GM21576 (cell line): ENCODE data around the gene PCYOX1L.

Experiments used
- ATAC-seq: cut with Tn5 transposase; IDR thresholded peaks from one replicate; pipeline ENCODE4 v1.9.1; 2021; ENCODE audit warnings: mild to moderate bottlenecking, moderate library complexity; ENCODE audit not compliant: unreplicated experiment

PCYOX1L gene

DNA sequence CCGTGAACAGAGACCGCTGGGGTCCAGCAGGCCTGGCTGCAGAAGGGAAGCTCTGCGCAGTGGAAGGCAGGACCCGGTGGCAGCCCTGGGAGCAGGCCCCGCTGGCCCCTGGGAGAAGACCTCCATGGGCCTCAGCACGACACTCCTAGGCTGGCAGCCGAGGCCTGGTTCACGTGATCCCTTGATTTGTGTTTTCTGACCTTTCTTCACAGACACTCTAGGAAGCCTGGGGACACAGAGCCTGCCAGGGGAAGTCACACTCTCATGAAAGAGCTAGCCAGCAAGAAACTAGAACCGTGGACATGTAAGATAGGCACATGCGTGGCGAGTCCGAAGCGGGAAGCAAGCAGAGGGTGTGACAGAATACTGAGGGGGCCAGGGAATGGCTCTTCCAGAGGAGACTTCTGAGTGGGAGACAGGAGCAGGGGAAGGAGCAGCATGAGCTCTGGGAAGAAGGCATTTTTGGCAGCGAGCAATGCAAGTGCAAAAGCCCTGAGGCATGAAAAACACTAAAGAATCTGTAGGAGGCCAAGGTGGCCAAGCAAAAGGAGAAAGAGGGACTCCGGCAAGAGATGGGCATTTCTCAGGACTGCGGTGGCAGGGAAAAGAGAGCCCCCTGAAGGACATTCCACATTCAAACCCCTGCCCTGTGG is 47.8 kb downstream of the PCYOX1L start:
- ATAC-seq, result no peak

DNA sequence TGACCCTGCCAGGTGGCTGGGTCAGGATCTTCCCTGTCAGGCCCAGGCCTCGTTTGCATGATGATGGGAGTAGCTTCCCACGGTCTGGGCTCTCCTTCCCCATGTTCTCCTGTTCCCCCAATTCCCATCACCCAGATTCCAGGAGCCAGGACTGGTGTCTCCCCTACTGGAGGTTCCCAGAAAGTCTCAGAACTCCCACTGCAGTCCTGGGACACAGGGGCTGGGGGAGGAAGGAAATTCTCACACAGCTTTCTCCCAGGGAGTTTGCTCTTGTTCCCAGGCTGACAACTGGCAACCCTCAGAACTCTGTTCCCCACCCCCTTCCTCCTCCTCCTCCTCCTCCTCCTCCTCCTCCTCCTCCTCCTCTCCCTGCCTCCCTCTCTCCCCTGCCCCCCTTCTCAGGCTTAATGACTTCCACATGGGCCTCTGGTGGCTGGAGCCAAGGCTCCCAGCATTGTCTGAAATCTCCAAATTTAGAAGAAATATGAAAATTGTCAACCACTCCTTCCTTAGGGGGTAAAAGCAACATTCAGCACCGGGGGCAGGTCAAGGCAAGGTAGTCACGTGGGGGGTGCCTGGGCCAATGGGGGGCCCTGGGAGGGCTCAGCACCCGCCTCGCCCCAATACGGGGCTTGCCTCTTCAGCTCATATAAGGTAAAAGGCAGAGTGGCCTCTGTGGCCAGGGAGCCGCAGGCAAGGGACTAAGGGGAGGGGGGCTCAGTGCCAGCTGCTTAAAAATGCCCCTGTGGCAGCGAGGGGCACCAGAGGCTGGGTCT is 48.5 kb downstream of the PCYOX1L start:
- no peak for ATAC-seq

GRCh38 chr5:149406979-149407306 is 49.1 kb downstream of the PCYOX1L start:
- no peak for ATAC-seq

- ATAC-seq, result no peak
Observed at GRCh38 chr5:149407323-149408251, 49.7 kb downstream of the PCYOX1L start.

- no peak for ATAC-seq
Observed at GRCh38 chr5:149408252-149409099, 50.6 kb downstream of the PCYOX1L start.

GRCh38 chr5:149409268-149409948 is 51.6 kb downstream of the PCYOX1L start:
- no peak for ATAC-seq

DNA sequence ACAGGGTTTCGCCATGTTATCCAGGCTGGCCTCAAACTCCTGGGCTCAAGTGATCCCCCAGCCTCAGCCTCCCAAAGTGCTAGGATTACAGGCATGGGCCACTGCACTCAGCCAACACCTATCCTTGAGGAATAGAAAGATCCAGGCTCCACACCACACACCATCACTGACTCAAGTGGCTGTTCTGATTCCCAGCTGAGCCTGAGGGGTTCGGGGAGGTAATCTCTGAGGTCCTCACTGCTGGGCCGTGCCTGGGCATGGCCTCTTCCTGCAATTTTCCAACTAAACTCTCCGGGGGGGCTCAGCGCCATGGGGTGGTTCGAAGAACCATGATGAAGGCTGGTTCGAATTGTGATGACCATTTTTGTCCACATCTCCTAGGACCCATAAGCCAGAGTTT is 52.2 kb downstream of the PCYOX1L start:
- no peak for ATAC-seq

DNA sequence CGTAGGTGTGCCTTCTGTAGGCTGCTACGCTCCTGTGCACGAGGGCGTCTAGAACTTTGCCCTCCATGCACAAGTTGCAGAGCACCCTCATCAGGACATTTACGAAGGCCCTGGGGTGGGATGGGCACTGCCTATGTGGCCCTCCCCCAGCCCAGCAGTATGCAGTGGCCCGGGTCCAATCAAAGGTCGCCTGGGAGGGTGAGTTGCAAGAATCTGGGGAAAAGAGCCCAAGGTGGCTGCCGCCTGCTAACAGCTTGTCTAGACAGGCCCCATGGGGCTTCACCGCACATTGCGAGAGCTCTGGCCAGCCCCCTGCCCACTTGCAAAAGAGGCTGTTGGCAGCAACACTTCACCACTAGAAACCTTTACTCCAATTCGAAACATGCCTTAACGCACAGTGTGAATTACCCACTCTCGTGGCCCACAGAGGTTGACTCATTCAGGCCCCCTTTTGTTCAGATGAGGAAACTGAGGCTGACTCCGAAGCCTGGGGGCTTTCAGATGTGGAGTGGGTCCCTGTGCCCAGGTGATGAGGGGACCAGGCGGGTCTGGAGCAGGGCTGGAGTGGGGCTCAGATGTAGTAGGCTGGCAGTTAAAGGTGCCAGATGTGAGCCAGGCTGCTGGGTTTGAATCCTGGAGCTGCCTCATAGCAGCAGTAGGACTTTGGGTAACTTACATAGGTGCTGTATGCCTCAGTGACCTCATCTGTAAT is 53.0 kb downstream of the PCYOX1L start:
- no peak for ATAC-seq

- no peak for ATAC-seq
Observed at GRCh38 chr5:149411738-149412519, 54.1 kb downstream of the PCYOX1L start.

GRCh38 chr5:149412783-149413476 is 55.1 kb downstream of the PCYOX1L start:
- ATAC-seq, result no peak

GRCh38 chr5:149413477-149414210 is 55.8 kb downstream of the PCYOX1L start:
- no peak for ATAC-seq

DNA sequence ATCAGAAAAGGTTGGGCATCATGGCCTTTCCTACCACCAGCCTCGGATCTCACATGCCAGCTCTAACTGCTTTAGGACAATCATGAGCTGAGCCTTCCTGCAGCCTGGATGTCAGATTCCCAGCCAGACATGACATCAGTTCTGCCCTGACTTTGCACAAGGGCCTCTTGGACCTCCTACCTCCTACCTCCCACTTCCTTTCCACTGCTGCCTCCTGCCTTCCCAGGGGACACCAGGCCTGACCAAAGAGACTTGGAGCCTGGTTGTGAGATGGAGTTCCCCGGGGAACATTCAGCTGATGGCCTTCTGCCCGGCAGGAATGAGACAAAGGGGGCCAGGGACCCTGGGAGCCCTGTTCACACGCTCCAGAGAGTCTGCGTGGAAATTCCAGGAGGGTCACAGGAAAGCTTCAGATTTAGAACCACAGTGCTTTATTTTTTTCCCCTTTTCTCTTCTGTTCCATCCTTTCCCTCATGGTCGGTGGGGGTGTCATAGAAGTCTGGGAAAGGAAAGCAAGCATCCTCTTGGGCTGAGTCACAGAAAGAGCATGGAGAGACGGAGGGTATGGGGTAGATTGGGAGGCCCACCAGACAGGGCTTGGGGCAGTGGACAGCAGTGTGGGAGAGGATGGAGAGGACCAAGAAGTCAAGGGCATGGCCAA is 56.7 kb downstream of the PCYOX1L start:
- ATAC-seq, result no peak

DNA sequence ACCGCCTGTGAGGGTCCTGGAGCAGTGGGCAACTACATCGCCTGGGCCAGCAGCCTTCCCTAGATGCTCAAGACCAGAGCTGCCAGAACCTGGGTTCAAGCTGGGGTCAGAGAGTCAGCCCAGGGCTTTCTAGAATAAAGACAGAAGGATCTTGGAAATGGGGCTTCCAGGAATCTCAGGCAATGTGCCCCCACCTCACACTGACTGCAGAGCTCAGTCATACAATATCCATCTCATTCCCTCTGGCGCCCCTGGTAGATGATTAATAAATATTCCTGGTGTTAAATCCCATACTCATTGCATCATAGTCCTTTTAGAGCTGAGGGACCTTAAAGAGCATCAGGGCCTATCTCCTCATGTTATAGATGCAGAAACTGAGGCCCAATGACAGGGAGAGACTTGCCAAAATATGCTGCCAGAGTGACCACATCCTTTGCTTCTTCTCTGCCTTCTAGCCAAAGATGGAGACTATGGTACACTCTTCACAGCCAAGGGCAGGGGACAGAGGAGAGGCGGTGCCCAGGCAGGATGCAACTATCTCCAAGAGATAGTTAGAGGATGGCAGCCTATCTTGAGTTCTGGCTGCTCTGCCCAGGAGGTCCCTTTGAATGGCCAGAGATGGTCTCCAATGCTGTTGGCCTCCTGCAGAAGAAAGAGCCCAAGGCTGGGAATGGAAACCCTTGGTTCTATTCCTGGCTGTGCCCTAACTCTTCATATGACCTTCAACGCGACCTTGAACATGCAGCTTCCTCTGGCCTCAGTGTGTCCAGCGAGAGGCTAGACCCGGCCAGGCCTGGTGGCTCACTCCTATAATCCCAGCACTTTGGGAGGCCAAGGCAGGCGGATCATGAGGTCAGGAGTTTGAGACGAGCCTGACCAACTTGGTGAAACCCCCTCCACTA is 57.5 kb downstream of the PCYOX1L start:
- ATAC-seq, result no peak

DNA sequence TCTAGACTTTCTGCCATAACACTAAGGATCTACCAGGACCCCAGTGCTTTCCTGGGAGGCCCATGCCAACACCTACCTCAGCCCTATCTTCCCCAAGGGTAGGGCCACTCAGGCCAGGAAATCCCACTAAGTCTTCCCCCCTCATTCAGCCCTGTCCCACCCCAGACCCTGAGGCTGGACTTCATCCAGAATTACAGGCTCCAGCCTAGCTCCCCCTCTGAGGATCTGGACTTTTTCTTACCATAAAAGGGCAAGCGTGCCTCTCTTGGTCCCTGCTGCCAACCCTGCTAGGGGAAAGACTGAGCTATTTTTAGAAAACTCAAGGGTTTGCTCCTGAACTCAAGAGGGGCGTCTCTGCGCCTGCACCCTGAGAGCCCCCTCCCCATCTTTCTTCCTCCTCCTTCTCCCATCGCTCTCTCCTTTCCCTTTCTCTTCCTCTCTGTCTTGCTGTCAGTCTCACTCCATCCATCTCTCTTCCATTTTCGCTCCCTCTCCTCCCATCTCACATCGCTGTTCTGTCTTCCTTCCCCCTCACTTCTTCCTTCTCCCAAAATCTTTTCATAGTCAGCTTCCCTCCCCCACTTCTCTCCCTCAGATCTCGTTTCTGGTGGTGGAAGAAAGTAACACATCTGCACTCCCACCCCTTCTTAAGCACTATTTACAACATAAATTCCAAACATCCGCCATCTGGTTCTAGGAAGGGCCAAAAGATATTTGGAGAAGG is 59.3 kb downstream of the PCYOX1L start:
- ATAC-seq, result no peak

DNA sequence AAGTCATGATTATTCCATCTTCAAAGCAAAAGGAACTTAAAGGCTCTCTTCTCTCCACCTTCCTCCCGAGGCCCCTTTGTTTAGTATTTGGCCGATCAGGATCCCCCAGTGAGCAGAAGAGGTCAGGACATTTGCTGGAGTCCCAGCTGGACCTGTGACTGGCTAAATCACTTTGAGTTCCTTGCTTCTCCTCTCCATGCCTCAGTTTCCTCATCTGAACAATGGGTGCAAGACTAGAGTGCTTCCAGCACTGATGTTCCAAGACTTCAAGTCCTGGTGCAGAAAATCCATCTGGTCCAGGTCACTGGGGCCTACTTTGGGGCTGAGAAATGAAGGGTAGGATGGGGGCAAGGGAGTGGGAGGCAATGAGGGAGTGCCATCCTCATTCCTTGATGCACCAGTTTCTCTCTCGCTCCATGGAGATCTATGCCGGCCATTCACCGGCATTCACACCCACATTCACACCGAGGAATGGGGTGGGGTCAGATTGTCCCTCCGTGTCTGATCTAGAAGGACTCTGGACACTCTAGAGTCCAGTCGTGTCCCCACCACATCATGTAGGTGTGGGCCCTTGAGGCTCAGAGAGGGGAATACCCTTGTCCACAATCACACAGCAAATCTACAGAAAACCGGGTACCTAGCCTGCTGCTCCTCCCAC is 60.0 kb downstream of the PCYOX1L start:
- no peak for ATAC-seq
